Immature natural killer cell (primary cell): ENCODE results near the gene SHC1. TPM values are rescaled to one million over a fixed set of nuclear protein-coding genes. Genes with fewer than 3 reads are reported as not detected.
A peak's percentile ranks its signal among the peaks of the same experiment; 100 is the strongest.

ENCODE experiments used
- DNase-seq, 3 donors: peaks; one replicate each; pipeline ENCODE4 v3.0.0; 2022; ENCODE audit warnings: mixed read lengths in 1 of 3
- H3K27ac Mint-ChIP-seq, 6 donors: one replicate each; pipeline ENCODE4 v1.8.0; 2020; ENCODE audit warnings: mixed read lengths in 6 of 6, mild to moderate bottlenecking in 5 of 6, inconsistent platforms in 4 of 6, moderate library complexity in 3 of 6
- H3K27me3 Mint-ChIP-seq, 3 donors: one replicate each; pipeline ENCODE4 v1.8.0; 2020 to 2021; ENCODE audit warnings: low read depth in 3 of 3, mild to moderate bottlenecking in 3 of 3, mixed read lengths in 3 of 3, moderate library complexity in 3 of 3, inconsistent platforms in 1 of 3
- H3K36me3 Mint-ChIP-seq, 3 donors: one replicate each; pipeline ENCODE4 v1.8.0; 2020; ENCODE audit warnings: mixed read lengths in 3 of 3, inconsistent platforms in 2 of 3, mild to moderate bottlenecking in 2 of 3
- H3K4me1 Mint-ChIP-seq, 2 donors: one replicate each; pipeline ENCODE4 v1.8.0; 2020; ENCODE audit warnings: inconsistent platforms in 2 of 2, mild to moderate bottlenecking in 2 of 2, mixed read lengths in 2 of 2, moderate library complexity in 1 of 2
- H3K4me3 Mint-ChIP-seq, 5 donors: one replicate each; pipeline ENCODE4 v1.8.0; 2020; ENCODE audit warnings: mild to moderate bottlenecking in 5 of 5, mixed read lengths in 5 of 5, inconsistent platforms in 3 of 5, moderate library complexity in 3 of 5
- H3K9me3 Mint-ChIP-seq, 6 donors: one replicate each; pipeline ENCODE4 v1.8.0; 2020; ENCODE audit warnings: mild to moderate bottlenecking in 6 of 6, mixed read lengths in 6 of 6, inconsistent platforms in 4 of 6, moderate library complexity in 3 of 6
- polyA plus RNA-seq, 3 donors: library from polyadenylated mRNA; unstranded; fragments of 300-500 nt; fragmentation: Illumina TruSeq; gene quantifications; one replicate each; pipeline ENCODE4 v1.2.3, GENCODE V29; 2021

The SHC1 gene
- polyA plus RNA-seq, 3 donors from 2014 or later = 32.3 to 49.4 (median 42.5) TPM

DNA sequence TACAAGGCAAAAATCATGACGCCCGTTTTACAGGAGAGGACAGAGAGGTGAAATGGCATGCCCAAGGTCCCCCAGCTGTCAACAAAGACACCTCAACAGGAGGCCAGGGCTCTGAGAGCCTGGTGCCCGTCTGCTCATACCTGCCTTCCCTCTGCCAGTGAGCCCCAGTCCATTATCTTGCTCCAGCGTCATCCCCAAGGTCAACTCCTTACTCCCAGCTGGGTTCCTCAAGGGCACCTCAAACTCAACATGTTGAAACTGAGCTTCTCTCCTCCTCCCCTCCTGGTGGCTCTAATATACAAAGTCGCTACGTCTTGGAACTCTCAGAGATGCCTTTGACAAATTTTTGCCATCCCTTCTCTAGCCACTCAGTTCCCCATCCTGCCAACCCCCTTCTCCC, 17.9 kb downstream of the SHC1 start:
- peak overlapping the region in 2 of 5 donors; percentile 8 to 52 for H3K4me3 Mint-ChIP-seq
- H3K27ac Mint-ChIP-seq = peak overlapping the region; percentile 47 to 92 (median 80)
- peaks cover 3 to 10% (median 7%) of the 10 kb centered on the region in 3 donors for H3K36me3 Mint-ChIP-seq
- DNase-seq = no peak
- H3K27me3 Mint-ChIP-seq = peaks cover 12 to 15% (median 13%) of the 10 kb centered on the region in 3 donors
- H3K4me1 Mint-ChIP-seq = peaks cover 61 to 64% of the 10 kb centered on the region in 2 donors
- no peaks in the 10 kb centered on the region for H3K9me3 Mint-ChIP-seq

DNA sequence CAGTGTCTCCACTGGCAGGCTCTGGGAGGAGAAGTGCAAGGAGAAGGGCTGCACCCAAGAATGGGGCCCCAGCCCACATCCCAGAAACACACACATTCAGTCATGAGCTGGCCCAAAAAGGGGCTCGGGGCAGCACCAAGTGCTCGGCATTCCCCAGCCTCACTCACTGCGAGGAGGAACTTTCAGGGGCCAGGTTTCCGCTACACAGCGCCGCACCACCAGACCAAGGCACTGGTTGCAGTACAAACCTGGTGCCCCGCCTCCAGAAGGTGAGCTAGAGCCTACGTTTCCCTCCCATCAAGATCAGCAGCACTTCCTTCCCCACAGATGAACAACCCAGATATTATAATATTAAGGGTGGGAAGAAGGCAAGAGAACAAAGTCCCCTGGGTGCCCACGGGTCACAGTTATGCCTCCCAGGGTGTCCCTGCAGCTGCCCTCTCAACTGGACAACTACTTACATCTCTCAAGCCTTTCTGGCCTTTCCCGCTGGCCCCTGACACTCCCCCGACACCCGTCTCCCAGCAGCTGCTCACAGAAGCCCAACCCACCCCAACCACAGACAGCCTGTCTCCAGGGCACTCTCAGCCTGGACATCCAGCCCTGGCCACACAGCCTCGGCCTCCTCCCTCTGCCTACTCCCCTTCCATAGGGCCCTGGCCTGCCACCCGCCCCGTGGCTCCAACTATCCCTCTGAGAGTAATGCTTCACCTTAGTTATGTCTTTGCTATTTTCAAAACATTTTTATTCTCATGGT, 18.5 kb downstream of the SHC1 start:
- peaks cover 57 to 61% of the 10 kb centered on the region in 2 donors for H3K4me1 Mint-ChIP-seq
- no peaks in the 10 kb centered on the region for H3K9me3 Mint-ChIP-seq
- no peak for DNase-seq
- peaks cover 10 to 15% (median 13%) of the 10 kb centered on the region in 3 donors for H3K27me3 Mint-ChIP-seq
- H3K27ac Mint-ChIP-seq = peak overlapping the region; percentile 29 to 92 (median 81)
- H3K36me3 Mint-ChIP-seq = peaks cover 3 to 10% (median 7%) of the 10 kb centered on the region in 3 donors
- peak overlapping the region in 2 of 5 donors; percentile 10 to 54 for H3K4me3 Mint-ChIP-seq

DNA sequence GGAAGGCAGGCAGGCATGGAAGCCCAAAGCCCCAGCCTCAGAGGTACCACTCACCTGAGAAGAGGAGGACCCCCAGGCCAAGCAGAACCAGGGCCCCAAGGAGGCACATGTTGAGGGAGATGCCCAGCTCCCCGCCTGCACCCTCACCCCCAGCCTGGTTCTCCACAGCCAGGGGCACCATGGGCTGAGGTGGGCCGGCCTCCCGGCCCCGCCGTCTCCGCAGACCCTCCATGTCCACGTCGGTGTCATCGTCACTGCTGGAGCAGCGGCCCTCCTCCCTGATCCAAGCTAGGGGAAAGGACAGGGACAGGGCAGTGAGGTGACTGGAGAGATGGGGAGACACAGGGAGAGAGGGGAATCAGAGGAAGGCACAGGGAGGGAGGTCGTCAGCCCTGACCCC, 22.5 kb downstream of the SHC1 start:
- Mint-ChIP-seq H3K9me3 (no peaks in the 10 kb centered on the region), H3K36me3 (peaks cover 3 to 14% (median 7%) of the 10 kb centered on the region in 3 donors), H3K27me3 (peaks cover 2 to 5% (median 3%) of the 10 kb centered on the region in 3 donors), H3K4me3 (no peak overlapping the region), H3K27ac (no peak overlapping the region), H3K4me1 (peaks cover 22 to 25% of the 10 kb centered on the region in 2 donors)
- no peak for DNase-seq

DNA sequence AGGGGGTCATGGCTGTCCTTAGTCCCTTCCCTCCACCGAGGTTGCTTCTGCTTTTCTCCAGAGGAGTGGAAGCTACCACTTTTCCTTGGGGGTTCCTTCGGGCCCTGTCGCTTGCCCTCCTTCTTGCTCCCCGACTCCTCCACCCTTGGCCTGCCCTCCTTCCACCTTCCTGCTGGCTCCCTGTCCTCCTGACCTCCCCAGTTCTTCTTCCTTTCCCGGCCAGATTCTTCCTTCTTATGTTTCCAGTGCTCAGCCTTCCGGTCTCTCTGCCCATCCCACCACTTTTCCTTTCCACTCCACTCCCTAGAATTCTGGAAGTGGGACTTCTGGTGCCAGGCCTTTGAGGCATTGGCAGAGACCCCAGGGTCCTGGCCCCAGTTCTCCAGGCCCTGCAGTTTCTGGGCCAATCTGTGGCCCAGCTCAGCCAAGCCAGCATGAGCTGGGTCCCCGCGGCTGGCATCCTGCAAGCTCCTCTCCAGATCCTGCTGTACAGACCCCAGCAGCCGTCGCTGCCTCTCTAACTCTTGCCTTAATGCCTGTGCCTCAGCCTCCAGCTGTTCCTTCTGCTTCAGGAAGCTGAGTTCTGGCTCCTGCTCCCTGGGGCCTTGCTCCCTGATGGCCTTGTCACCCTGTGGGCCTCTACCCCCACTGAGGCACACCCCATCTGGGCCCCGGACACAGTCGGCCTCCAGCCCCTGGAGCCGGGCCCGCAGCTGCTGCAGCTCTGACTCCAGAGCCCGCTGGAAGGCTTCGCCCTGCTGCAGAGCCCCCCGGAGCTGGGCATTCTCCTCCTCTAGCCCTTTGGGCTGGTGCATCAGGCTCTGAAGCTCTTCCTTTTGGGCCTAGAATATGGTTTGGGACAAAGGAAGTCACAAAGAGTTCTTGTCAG, 24.3 kb downstream of the SHC1 start:
- peaks cover 3 to 14% (median 7%) of the 10 kb centered on the region in 3 donors for H3K36me3 Mint-ChIP-seq
- no peak overlapping the region for H3K4me3 Mint-ChIP-seq
- no peaks in the 10 kb centered on the region for H3K9me3 Mint-ChIP-seq
- DNase-seq = no peak
- H3K4me1 Mint-ChIP-seq = peaks cover 12 to 13% of the 10 kb centered on the region in 2 donors
- peak overlapping the region in 1 of 6 donors; percentile 62 for H3K27ac Mint-ChIP-seq
- peaks cover 0 to 7% (median 3%) of the 10 kb centered on the region in 3 donors for H3K27me3 Mint-ChIP-seq

DNA sequence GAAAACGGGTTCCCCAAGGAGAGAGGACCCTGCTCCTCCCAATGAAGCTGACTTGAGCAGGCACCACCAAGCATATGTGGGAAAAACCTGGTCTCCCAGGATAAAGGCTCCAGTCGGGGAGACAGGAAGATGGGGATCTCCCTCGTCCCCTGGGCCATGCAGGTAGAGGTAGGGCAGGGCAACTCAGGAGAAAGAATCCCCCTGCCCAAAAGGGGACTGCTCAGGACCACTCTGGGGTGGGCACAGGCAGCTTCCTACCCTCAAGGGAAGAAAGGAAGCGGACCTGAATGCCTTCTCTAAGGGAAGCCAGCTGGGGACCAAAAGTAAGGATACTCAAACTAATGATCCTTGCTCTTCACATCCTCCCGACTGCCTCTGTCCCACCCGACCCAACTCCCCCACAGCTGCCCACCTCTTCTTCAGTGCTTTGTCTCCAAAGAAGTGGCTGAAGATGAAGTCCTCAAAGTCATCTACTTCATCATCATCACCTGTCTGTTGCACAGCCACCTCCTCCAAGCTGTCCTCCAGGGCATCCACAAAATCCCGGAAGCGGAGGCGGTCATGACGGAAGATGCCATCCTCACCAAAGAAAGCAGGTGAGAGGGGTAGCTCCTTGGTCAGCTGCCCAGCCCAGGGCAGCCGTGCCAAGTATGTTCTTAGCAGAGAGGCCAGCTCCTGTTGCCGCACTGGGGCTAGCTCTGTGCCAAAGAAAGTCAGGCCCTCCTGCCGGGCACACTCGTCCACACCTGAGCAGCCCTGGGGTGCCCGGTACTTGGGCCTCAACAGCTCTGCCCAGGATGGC, 25.2 kb downstream of the SHC1 start:
- H3K36me3 Mint-ChIP-seq = peaks cover 3 to 10% (median 7%) of the 10 kb centered on the region in 3 donors
- H3K27me3 Mint-ChIP-seq = peaks cover 0 to 7% (median 0%) of the 10 kb centered on the region in 3 donors
- H3K9me3 Mint-ChIP-seq = no peaks in the 10 kb centered on the region
- H3K4me3 Mint-ChIP-seq = no peak overlapping the region
- H3K4me1 Mint-ChIP-seq = peaks cover 6 to 9% of the 10 kb centered on the region in 2 donors
- H3K27ac Mint-ChIP-seq = no peak overlapping the region
- DNase-seq = no peak

DNA sequence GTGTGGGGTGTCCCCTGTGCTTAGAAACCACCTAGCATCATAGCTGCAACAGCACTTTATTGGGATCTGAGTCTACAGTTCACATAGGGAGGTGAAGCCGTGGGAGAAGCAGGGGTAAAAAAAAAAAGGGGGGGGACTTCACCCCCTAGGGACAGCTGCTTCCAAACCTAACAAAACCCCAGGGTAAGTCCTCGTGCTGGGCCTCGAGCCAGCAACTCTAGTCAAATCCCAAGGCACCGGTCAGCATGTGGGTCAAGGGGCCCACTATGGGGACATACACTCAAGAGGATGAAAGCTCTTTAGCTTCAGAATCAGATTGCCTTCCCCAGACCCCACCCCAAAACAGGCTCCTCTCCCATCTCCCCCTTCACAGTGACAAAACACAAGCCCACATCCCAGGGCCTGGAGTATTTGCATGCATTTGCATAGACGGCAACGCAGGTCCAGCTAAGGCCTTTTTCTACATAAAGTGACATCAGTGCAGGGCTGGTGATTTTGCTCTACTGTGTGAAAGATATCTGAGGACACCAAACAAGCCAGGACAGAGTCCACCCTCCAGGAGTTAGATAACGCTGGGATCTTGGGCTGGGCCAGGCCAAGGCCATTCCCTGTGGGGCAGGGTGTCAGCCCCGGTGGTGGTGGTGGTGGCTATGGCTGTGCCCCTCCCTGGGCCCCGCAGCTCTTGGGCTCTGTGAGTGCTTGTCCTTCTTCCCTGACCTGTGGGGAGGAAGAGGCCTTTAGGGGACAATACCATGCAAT, 26.0 kb downstream of the SHC1 start:
- Mint-ChIP-seq H3K4me1 (peaks cover 6 to 9% of the 10 kb centered on the region in 2 donors), H3K4me3 (no peak overlapping the region), H3K9me3 (no peaks in the 10 kb centered on the region), H3K27ac (peak overlapping the region in 2 of 6 donors; percentile 60 to 71), H3K36me3 (peaks cover 3 to 10% (median 7%) of the 10 kb centered on the region in 3 donors), H3K27me3 (peaks cover 0 to 7% (median 0%) of the 10 kb centered on the region in 3 donors)
- no peak for DNase-seq

DNA sequence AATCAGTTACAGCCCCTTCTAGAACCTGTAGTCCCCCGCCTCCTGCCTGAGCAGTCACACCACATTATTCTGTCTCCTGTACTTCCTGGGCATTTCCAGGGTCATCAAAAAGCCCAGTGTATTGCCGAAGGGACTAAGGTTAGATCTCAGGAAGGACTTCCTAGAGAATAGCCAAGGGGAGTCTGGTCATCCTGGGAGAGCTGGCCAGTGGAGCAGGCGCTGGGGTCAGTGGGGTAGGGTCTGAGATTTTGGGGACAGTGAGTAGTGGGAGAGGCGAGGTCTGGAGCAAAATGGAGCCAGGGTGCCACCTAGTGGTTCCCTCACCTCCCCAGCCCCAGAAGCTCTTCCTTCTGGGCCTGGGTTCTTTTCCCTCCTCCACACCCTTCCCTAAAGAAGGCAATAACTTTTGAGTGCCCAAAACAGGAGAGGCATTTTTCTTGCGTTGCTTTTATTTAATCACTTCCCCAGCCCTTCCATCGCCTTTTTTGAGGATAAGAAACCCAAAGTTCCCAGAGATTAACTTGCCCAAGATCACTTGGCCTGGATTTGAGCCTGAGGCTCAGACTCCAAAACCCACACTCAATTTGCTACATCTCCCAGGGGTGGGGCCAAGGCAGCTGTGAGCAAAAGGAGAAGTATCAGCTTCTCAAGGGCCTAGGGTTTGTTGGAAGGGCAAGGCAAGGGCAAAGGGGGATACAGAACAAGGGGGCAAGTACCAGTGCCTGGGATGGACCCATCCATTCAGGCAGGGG, 26.7 kb downstream of the SHC1 start:
- Mint-ChIP-seq H3K4me3 (no peak overlapping the region), H3K27me3 (peaks cover 0 to 7% (median 0%) of the 10 kb centered on the region in 3 donors), H3K27ac (peak overlapping the region; percentile 37 to 76 (median 57)), H3K9me3 (no peaks in the 10 kb centered on the region), H3K36me3 (peaks cover 3 to 9% (median 3%) of the 10 kb centered on the region in 3 donors), H3K4me1 (peaks cover 11 to 12% of the 10 kb centered on the region in 2 donors)
- DNase-seq = no peak

DNA sequence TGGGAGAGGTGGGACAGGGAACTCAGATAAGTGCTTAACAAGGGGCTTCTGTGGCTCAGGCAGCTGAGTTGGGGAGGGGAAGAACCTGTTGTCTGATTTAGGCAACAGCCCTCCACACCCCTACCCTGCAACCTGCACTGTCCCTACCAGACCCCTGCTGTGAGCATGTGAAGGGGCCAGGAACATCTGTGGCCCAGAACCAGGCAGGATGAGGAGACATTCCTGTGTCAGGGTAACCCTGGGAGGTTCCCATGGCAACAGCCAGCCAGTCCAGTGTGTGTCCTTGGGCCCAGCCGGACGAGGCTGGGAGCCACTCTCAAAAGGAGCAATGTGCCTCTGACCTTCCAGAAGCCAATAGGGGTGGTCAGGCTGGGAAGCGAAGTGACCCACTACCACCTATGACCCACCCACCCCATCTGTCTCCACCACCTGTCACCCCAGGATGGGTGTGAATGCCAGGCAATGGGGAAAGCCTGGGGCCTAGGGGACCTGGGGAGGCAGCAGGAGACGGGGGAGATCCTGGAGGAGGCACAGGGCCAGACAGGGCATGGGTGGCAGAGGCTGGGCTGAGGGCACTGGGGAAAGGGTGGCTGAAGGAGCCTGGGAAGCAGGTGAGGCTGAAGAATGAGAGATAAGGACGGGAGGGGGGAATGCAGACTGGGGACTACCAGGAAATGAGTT, 29.1 kb downstream of the SHC1 start:
- Mint-ChIP-seq H3K27me3 (peaks cover under 1 to 7% (median 6%) of the 10 kb centered on the region in 3 donors), H3K4me1 (peaks cover 31% of the 10 kb centered on the region in 2 donors), H3K9me3 (no peaks in the 10 kb centered on the region), H3K27ac (peak overlapping the region in 1 of 6 donors; percentile 14), H3K36me3 (peaks cover 0 to 4% (median 0%) of the 10 kb centered on the region in 3 donors), H3K4me3 (no peak overlapping the region)
- no peak for DNase-seq

DNA sequence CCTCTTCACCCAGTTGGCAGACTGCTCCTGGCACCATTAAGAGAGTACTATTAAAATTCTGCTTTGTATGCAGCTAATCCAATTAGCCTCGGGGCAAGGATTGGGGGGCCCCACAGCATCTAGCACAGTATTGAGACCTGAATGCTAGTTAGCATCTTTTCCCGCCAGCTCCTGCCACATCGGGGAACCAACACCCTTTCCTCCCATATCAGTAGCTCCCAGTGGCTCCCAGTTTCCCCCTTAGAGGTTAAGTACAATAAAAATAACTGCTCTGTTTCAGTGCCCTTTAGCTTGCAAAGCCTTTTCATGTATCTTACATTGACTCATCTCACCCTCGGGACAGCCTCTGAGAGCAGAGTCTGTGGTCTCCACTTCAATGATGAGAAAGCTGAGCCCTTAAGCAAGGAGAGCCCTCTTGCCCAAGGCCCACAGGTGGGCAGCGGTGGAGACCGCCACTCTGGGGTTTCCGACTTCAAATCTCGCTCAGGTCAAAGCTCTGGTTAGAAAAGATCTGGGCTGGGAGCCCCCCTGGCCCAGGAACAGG, 29.8 kb downstream of the SHC1 start:
- DNase-seq = no peak
- peak overlapping the region in 1 of 5 donors; percentile 10 for H3K4me3 Mint-ChIP-seq
- peak overlapping the region in 1 of 6 donors; percentile 34 for H3K27ac Mint-ChIP-seq
- H3K27me3 Mint-ChIP-seq = peaks cover 3 to 9% (median 9%) of the 10 kb centered on the region in 3 donors
- no peaks in the 10 kb centered on the region for H3K9me3 Mint-ChIP-seq
- H3K36me3 Mint-ChIP-seq = no peaks in the 10 kb centered on the region
- H3K4me1 Mint-ChIP-seq = peaks cover 37 to 38% of the 10 kb centered on the region in 2 donors

DNA sequence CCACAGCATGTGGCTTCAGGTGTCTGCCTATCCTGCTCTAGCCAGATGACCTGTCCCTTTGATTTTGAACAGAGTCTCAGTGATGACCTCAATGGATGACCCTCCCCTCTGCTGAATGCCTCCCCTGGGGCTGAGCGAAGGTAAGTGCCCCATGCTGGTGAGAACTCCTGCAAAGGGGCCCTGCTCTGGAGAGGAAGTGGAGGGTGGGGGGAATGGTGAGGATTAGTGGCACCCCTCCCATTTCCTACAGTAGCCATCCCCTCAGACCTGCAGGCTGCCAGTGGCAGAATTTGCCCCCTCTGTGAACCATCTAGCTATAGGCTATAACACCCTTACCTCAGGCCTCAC, 30.4 kb downstream of the SHC1 start:
- H3K4me1 Mint-ChIP-seq = peaks cover 42% of the 10 kb centered on the region in 2 donors
- peak overlapping the region in 1 of 6 donors; percentile 46 for H3K27ac Mint-ChIP-seq
- H3K4me3 Mint-ChIP-seq = no peak overlapping the region
- no peaks in the 10 kb centered on the region for H3K36me3 Mint-ChIP-seq
- peaks cover 3 to 9% (median 9%) of the 10 kb centered on the region in 3 donors for H3K27me3 Mint-ChIP-seq
- no peak for DNase-seq
- no peaks in the 10 kb centered on the region for H3K9me3 Mint-ChIP-seq

DNA sequence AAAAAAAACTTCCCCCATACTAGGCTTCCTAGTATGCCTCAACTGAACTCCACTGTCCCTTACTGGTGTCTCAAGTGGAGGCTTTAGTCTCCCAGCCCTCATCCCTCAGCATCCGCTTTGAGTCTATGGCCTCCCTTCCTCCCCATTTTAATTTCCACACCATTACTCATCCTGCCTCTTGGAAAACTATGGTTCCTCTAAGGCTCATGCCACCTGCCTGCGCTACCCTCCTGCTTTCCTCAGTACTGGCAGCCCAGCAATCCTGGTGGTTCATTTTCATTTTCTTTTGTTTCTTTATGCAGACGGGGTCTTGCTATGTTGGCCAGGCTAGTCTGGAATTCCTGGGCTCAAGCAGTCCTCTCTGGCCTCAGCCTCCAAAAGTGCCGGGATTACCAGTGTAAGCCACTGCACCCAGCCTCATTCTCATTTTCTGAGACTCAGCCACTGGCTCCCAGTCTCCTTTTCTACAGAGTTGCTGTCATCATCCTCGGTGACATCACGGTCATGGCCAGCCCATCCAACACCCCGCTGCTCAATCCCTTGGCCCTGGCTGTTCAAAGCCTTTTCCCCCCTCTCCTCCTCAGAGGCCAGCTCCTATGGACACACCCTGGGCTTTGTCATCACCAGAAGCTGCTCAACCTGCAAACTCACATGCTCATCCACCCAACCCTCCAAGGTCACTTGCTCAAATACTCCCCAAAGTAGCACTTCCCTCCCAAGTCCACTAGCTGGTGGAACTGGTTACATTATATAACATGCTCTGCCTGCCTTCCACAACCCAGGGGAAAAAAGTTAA, 31.7 kb downstream of the SHC1 start:
- no peak for DNase-seq
- H3K4me3 Mint-ChIP-seq = peak overlapping the region; percentile 63 to 74 (median 67)
- peaks cover 43 to 44% of the 10 kb centered on the region in 2 donors for H3K4me1 Mint-ChIP-seq
- peak overlapping the region; percentile 87 to 99 (median 99) for H3K27ac Mint-ChIP-seq
- H3K36me3 Mint-ChIP-seq = no peaks in the 10 kb centered on the region
- no peaks in the 10 kb centered on the region for H3K9me3 Mint-ChIP-seq
- peaks cover 3 to 9% (median 9%) of the 10 kb centered on the region in 3 donors for H3K27me3 Mint-ChIP-seq
